HL-60 (cell line): ENCODE measurements around the gene EEF2K.

Experiments used
- CTCF ChIP-seq: IDR thresholded peaks from one replicate; pipeline ENCODE4 v1.5.1; 2011; ENCODE audit warnings: low read length, control low read depth, inconsistent platforms; ENCODE audit not compliant: insufficient read depth
- GABPA ChIP-seq: IDR thresholded peaks from 2 replicates; pipeline ENCODE4 v1.6.1; 2012; ENCODE audit warnings: low read depth
- POLR2AphosphoS5 ChIP-seq: IDR thresholded peaks from 2 replicates; pipeline ENCODE4 v1.6.1; 2012; ENCODE audit warnings: low read depth
- REST ChIP-seq: IDR thresholded peaks from 2 replicates; pipeline ENCODE4 v1.6.1; 2012; ENCODE audit warnings: low read depth; ENCODE audit not compliant: insufficient replicate concordance
- SPI1 ChIP-seq: IDR thresholded peaks from 2 replicates; pipeline ENCODE4 v1.6.1; 2012; ENCODE audit warnings: low read depth, mild to moderate bottlenecking, borderline replicate concordance

- no peak for TF ChIP-seq CTCF
- no peak for TF ChIP-seq REST
- no peak for TF ChIP-seq SPI1
- TF ChIP-seq POLR2AphosphoS5, result no peak
- no peak for TF ChIP-seq GABPA
Measured at GRCh38 chr16:22320572-22321339, 114.7 kb downstream of the EEF2K start.
